ENCODE measurements around the gene ARHGEF17.

The ARHGEF17 gene

DNA sequence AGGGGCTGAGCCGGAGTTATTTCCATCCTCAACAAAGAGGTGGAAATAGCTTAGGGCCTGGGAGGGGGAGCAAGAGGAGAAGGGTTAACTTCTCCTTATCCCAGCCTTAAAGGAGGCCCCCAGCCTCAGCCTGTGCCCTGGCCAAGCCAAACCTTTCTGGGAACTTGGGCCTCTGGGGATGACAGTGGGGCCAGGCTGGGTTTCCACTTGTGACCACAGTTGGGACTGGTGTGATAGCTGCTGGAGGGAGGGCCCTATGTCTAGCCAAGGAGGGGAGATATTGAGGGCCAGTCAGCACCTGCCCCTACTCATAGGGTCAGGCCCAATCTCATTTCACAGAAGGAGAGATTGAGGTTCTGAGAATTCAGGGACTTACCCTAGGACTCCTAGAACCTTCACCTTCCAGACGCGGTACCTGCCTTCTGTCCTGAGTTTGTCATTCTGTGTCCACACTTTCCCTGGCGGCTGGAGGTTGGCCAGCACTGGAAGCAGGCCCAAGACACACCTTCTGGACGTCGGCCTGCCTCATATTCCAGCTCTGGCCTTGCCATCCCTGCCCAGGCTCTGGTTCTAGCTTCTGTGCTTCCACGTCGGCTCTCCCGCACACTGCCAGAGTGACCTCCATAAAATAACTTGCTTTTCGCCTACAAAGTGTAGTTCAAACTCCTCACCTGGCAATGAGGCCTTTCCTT, 71.3 kb downstream of the ARHGEF17 start:
- TF ChIP-seq, protein P1, sequence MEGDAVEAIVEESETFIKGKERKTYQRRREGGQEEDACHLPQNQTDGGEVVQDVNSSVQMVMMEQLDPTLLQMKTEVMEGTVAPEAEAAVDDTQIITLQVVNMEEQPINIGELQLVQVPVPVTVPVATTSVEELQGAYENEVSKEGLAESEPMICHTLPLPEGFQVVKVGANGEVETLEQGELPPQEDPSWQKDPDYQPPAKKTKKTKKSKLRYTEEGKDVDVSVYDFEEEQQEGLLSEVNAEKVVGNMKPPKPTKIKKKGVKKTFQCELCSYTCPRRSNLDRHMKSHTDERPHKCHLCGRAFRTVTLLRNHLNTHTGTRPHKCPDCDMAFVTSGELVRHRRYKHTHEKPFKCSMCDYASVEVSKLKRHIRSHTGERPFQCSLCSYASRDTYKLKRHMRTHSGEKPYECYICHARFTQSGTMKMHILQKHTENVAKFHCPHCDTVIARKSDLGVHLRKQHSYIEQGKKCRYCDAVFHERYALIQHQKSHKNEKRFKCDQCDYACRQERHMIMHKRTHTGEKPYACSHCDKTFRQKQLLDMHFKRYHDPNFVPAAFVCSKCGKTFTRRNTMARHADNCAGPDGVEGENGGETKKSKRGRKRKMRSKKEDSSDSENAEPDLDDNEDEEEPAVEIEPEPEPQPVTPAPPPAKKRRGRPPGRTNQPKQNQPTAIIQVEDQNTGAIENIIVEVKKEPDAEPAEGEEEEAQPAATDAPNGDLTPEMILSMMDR (IDR thresholded peaks at IDR 0.05; ENCODE audit: extremely low read depth, insufficient read depth, missing control alignments) = no peak
- in situ Hi-C loops (cut with MboI; ENCODE audit: low pct_unique_long_range_greater_than_20kb, low sequenced_read_pairs, unreplicated experiment) = no loop called here
- DNase-seq (ENCODE audit: low spot score) = no peak

DNA sequence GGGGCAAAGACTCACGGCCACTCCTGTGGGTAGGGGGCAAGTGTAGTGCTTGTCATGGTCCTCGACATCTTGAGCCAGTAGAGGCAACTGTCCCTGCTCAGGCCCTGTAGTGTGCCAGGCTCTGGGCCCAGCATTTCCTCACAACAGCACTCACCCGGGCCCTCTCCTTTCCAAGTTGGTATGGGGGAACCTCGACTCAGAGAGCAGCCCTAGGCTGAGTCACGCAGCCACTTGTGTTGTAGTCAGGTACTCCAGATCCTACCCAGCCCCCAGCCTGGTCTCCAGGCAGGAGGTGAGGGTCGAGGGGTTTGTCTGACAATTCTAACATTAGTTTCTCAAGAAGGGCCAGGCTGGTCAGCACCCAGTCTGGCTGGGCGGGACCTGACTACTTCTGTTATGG, 72.3 kb downstream of the ARHGEF17 start:
- TF ChIP-seq, protein P1 (IDR thresholded peaks at IDR 0.05; ENCODE audit: extremely low read depth, insufficient read depth, missing control alignments) = no peak
- DNase-seq (ENCODE audit: low spot score) = no peak
- in situ Hi-C loops (cut with MboI; ENCODE audit: low pct_unique_long_range_greater_than_20kb, low sequenced_read_pairs, unreplicated experiment) = no loop called here

DNA sequence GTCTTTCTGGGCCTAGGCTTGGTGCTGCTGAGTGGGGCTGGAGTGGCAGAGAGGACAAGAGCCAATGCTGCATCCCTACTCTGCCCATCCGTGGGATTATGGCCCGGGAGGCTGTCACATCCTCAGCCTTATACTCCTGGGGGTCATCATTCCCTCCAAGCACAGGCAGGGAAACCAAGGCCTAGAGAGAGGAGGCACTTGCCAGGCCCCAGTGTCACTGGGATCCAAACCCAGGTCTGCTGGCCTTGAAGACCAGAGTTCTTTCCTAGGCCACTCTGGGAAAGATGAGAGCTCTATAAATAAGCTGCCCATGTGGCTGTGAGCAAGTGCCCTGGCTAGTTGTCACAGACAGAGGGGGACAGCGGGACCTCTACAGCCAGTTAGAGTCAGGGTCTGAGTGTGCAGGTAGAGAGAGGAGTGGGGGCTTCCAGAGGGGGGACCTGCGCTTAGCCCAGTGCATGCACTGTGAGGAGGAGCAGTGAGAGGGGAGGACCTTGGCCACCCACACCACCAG, 72.9 kb downstream of the ARHGEF17 start:
- in situ Hi-C loops (cut with MboI; ENCODE audit: low pct_unique_long_range_greater_than_20kb, low sequenced_read_pairs, unreplicated experiment) = no loop called here
- no peak for DNase-seq (ENCODE audit: low spot score)
- TF ChIP-seq, protein P1 (IDR thresholded peaks at IDR 0.05; ENCODE audit: extremely low read depth, insufficient read depth, missing control alignments) = no peak

DNA sequence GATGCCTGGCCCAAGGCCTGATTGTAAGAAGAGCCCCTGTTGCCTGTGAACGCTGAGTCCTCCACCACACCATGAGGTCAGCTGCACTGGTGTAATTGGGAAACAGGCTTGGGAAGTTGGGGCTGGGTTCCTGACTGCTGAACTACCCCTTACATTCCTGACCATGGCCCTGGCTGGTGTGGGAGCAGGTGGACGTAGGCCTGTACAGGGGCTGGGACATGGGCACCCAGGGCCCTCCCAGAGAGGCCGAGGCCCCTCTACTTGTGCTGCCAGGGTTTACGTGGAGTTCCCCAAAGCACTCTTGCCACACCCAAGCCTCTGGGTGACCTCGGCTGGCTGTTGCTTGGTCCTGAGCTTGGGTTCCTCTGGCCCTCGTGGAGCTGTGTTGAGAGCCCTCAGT, 73.5 kb downstream of the ARHGEF17 start:
- DNase-seq (ENCODE audit: low spot score) = no peak
- in situ Hi-C loops (cut with MboI; ENCODE audit: low pct_unique_long_range_greater_than_20kb, low sequenced_read_pairs, unreplicated experiment) = no loop called here
- TF ChIP-seq, protein P1 (IDR thresholded peaks at IDR 0.05; ENCODE audit: extremely low read depth, insufficient read depth, missing control alignments) = no peak

DNA sequence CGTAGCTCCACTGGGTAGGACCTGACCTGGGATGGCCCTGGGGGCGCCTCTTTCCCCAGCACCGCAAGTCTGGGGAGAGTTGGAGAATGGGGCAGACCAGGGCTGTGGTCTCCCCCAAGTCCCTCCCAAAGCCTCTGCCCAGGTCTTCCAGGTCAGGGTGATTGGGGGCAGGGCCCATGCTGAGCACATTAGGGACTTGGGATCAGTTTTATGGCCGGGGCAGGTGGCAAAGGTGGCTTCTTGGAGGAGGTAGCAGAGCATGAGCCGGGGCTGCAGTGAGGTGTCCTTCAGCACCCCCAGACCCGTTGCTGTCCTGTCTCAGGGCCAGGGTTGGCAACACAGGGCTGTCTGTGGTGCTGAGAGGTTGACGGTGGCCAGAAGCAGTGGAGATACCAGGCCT, 74.1 kb downstream of the ARHGEF17 start:
- DNase-seq (ENCODE audit: low spot score) = no peak
- in situ Hi-C loops (cut with MboI; ENCODE audit: low pct_unique_long_range_greater_than_20kb, low sequenced_read_pairs, unreplicated experiment) = no loop called here
- TF ChIP-seq, protein P1 (IDR thresholded peaks at IDR 0.05; ENCODE audit: extremely low read depth, insufficient read depth, missing control alignments) = no peak

DNA sequence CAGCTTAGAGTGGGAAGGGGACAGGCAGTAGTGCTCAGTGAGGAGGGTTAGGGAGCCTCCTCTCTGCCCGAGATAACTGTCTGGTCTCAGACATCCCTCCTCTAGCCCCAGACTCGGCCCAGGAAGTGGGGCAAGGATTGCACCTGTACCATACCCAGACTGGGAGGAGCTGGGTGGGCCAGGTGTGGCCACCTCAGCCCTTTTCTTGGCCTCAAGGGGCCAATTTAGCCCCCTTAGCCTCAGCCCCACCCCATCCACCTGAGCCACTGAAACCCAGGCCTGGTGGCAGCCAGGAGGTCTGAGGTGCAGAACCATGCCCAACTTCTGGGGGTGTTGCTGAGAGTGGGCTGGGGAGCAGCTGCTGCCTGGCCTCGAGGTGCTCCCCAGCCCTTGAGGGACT, 74.7 kb downstream of the ARHGEF17 start:
- in situ Hi-C loops (cut with MboI; ENCODE audit: low pct_unique_long_range_greater_than_20kb, low sequenced_read_pairs, unreplicated experiment) = no loop called here
- TF ChIP-seq, protein P1 (IDR thresholded peaks at IDR 0.05; ENCODE audit: extremely low read depth, insufficient read depth, missing control alignments) = no peak
- no peak for DNase-seq (ENCODE audit: low spot score)

All from GM13977 (cell line).